Neural cell (in vitro differentiated cells): ENCODE measurements around the gene POLR2L. TPM values are rescaled to one million over a fixed set of nuclear protein-coding genes. Genes with fewer than 3 reads are reported as not detected.

Experiments
- H2AFZ ChIP-seq: fragments of 200-600, 300-800 bp; sonication (generic), shearing (Covaris generic); 2 replicates; pipeline ENCODE4 v1.6.0; 2014; ENCODE audit warnings: low read depth, mild to moderate bottlenecking, antibody characterized with exemption, low read length, moderate library complexity
- H3F3A ChIP-seq: fragments of 200-600 bp; shearing (Covaris generic); 2 replicates; pipeline ENCODE4 v1.6.1; 2016; ENCODE audit warnings: mild to moderate bottlenecking, moderate library complexity, mixed read lengths, antibody characterized with exemption, low read length; ENCODE audit not compliant: insufficient read depth, poor library complexity, severe bottlenecking
- H3K27ac ChIP-seq: fragments of 200-600, 300-800 bp; sonication (generic), shearing (Covaris generic); 2 replicates; pipeline ENCODE4 v1.5.1; 2014; ENCODE audit warnings: mild to moderate bottlenecking, low read length, moderate library complexity
- H3K27me3 ChIP-seq: fragments of 300-800, 200-600 bp; sonication (generic), shearing (Covaris generic); 2 replicates; pipeline ENCODE4 v1.6.0; 2014; ENCODE audit warnings: mild to moderate bottlenecking, low read depth, low read length, moderate library complexity; ENCODE audit not compliant: insufficient read depth
- H3K36me3 ChIP-seq: fragments of 300-800, 200-600 bp; sonication (generic), shearing (Covaris generic); 2 replicates; pipeline ENCODE4 v1.5.1; 2014; ENCODE audit warnings: mild to moderate bottlenecking, antibody characterized with exemption, low read length, moderate library complexity; ENCODE audit not compliant: insufficient read depth
- H3K4me2 ChIP-seq: fragments of 300-800, 200-600 bp; sonication (generic), shearing (Covaris generic); 2 replicates; pipeline ENCODE4 v1.6.0; 2014; ENCODE audit warnings: mild to moderate bottlenecking, low read length
- H3K4me3 ChIP-seq: fragments of 300-800, 200-600 bp; sonication (generic), shearing (Covaris generic); 2 replicates; pipeline ENCODE4 v1.5.1; 2014; ENCODE audit warnings: mild to moderate bottlenecking, low read length, moderate library complexity
- H3K79me2 ChIP-seq: fragments of 200-600 bp; shearing (Covaris generic); replicated peaks from 2 replicates; pipeline ENCODE4 v1.6.0; 2014; ENCODE audit warnings: mild to moderate bottlenecking, low read length, moderate library complexity; ENCODE audit not compliant: insufficient read depth
- H3K9ac ChIP-seq: fragments of 300-800, 200-600 bp; sonication (generic), shearing (Covaris generic); 2 replicates; pipeline ENCODE4 v1.6.1; 2016; ENCODE audit warnings: mild to moderate bottlenecking, low read length, mixed read lengths
- H3K9me2 ChIP-seq: fragments of 200-600 bp; shearing (Covaris generic); 2 replicates; pipeline ENCODE4 v1.6.1; 2016; ENCODE audit warnings: mild to moderate bottlenecking, low read length, mixed read lengths; ENCODE audit not compliant: insufficient read depth
- H3K9me3 ChIP-seq: fragments of 200-600, 300-800 bp; sonication (generic), shearing (Covaris generic); 2 replicates; pipeline ENCODE4 v1.6.1; 2016; ENCODE audit warnings: mild to moderate bottlenecking, mixed run types, low read length, moderate library complexity, mixed read lengths
- H4K20me1 ChIP-seq: fragments of 200-600 bp; shearing (Covaris generic); 2 replicates; pipeline ENCODE4 v1.6.1; 2016; ENCODE audit warnings: mild to moderate bottlenecking, mixed run types; ENCODE audit not compliant: insufficient read depth
- EP300 ChIP-seq: fragments of 450-650 bp; conservative IDR thresholded peaks from 2 replicates; pipeline ENCODE4 v1.6.1; 2014; ENCODE audit warnings: antibody characterized with exemption, mild to moderate bottlenecking, moderate library complexity; ENCODE audit not compliant: poor library complexity, severe bottlenecking
- EZH2 ChIP-seq: fragments of 200-600, 300-800 bp; shearing (Covaris generic), sonication (generic); IDR thresholded peaks from 2 replicates; pipeline ENCODE4 v1.6.1; 2014; ENCODE audit warnings: antibody characterized with exemption, low read length, borderline replicate concordance, mild to moderate bottlenecking; ENCODE audit not compliant: insufficient read depth, poor library complexity, severe bottlenecking
- MXI1 ChIP-seq: fragments of 450-650 bp; conservative IDR thresholded peaks from 2 replicates; pipeline ENCODE4 v1.6.1; 2014; ENCODE audit warnings: antibody characterized with exemption, mild to moderate bottlenecking; ENCODE audit not compliant: poor library complexity, severe bottlenecking
- POLR2AphosphoS5 ChIP-seq: IDR thresholded peaks from 2 replicates; pipeline ENCODE4 v1.6.1; 2012
- RAD21 ChIP-seq: fragments of 450-650 bp; conservative IDR thresholded peaks from 2 replicates; pipeline ENCODE4 v1.6.1; 2014; ENCODE audit warnings: antibody characterized with exemption, mild to moderate bottlenecking, moderate library complexity
- SMC3 ChIP-seq: fragments of 450-650 bp; conservative IDR thresholded peaks from 2 replicates; pipeline ENCODE4 v1.6.1; 2014; ENCODE audit warnings: antibody characterized with exemption, mild to moderate bottlenecking, moderate library complexity; ENCODE audit not compliant: poor library complexity
- TAF1 ChIP-seq: IDR thresholded peaks from 2 replicates; pipeline ENCODE4 v1.6.1; 2012; ENCODE audit warnings: low read depth
- polyA plus RNA-seq: library from polyadenylated mRNA; depleted of rRNA; stranded (reverse); fragments of >200 nt; gene quantifications from 2 replicates; pipeline ENCODE4 v1.2.3, GENCODE V29; 2014
- TF ChIP-seq, protein P1 (sequence below): IDR thresholded peaks from 2 replicates; pipeline ENCODE4 v1.6.1; 2012; ENCODE audit warnings: borderline replicate concordance
- TF ChIP-seq, protein P2 (sequence below): fragments of 450-650 bp; IDR thresholded peaks from 2 replicates; pipeline ENCODE4 v1.5.1; 2014; ENCODE audit warnings: antibody characterized with exemption, mild to moderate bottlenecking, moderate library complexity; ENCODE audit not compliant: poor library complexity, severe bottlenecking

POLR2L gene
- polyA plus RNA-seq, 1 donor from 2014 or later: 62.3 TPM

DNA sequence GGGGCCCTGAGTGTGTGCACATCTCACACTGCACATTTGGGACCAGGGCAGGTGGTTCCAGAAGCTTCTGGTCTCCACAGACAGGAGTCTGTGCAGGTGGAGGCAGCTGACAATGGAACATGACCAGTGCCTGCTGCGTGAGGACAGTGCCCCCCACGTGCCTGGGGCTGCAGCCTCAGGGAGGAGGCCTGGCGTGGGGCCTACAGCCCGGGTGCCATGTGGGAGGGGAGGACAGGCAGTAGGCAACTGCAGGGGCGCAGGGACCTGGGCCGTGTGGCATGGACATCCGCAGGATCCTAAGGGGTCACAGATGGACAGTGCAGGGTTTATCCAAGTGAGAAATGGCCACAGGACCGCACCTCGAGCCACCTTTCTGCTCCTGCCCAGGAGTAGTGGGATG is 29.1 kb upstream of the POLR2L start:
- Histone ChIP-seq H3K27me3 (no peaks in the 10 kb centered on the region), H3K9me3 (no peaks in the 10 kb centered on the region), H3K4me3 (no peak overlapping the region), H4K20me1 (no peaks in the 10 kb centered on the region), H3K9ac (no peak overlapping the region), H2AFZ (no peak overlapping the region), H3K27ac (no peak overlapping the region), H3K4me2 (no peak overlapping the region), H3K79me2 (no peaks in the 10 kb centered on the region), H3F3A (no peaks in the 10 kb centered on the region), H3K36me3 (no peaks in the 10 kb centered on the region), H3K9me2 (no peaks in the 10 kb centered on the region)
- no peak for TF ChIP-seq EP300
- TF ChIP-seq, protein P1, sequence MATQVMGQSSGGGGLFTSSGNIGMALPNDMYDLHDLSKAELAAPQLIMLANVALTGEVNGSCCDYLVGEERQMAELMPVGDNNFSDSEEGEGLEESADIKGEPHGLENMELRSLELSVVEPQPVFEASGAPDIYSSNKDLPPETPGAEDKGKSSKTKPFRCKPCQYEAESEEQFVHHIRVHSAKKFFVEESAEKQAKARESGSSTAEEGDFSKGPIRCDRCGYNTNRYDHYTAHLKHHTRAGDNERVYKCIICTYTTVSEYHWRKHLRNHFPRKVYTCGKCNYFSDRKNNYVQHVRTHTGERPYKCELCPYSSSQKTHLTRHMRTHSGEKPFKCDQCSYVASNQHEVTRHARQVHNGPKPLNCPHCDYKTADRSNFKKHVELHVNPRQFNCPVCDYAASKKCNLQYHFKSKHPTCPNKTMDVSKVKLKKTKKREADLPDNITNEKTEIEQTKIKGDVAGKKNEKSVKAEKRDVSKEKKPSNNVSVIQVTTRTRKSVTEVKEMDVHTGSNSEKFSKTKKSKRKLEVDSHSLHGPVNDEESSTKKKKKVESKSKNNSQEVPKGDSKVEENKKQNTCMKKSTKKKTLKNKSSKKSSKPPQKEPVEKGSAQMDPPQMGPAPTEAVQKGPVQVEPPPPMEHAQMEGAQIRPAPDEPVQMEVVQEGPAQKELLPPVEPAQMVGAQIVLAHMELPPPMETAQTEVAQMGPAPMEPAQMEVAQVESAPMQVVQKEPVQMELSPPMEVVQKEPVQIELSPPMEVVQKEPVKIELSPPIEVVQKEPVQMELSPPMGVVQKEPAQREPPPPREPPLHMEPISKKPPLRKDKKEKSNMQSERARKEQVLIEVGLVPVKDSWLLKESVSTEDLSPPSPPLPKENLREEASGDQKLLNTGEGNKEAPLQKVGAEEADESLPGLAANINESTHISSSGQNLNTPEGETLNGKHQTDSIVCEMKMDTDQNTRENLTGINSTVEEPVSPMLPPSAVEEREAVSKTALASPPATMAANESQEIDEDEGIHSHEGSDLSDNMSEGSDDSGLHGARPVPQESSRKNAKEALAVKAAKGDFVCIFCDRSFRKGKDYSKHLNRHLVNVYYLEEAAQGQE: no peak
- TF ChIP-seq, protein P2, sequence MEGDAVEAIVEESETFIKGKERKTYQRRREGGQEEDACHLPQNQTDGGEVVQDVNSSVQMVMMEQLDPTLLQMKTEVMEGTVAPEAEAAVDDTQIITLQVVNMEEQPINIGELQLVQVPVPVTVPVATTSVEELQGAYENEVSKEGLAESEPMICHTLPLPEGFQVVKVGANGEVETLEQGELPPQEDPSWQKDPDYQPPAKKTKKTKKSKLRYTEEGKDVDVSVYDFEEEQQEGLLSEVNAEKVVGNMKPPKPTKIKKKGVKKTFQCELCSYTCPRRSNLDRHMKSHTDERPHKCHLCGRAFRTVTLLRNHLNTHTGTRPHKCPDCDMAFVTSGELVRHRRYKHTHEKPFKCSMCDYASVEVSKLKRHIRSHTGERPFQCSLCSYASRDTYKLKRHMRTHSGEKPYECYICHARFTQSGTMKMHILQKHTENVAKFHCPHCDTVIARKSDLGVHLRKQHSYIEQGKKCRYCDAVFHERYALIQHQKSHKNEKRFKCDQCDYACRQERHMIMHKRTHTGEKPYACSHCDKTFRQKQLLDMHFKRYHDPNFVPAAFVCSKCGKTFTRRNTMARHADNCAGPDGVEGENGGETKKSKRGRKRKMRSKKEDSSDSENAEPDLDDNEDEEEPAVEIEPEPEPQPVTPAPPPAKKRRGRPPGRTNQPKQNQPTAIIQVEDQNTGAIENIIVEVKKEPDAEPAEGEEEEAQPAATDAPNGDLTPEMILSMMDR: no peak
- no peak for TF ChIP-seq MXI1
- TF ChIP-seq TAF1: no peak
- TF ChIP-seq RAD21: no peak
- no peak for TF ChIP-seq EZH2
- no peak for TF ChIP-seq SMC3
- TF ChIP-seq POLR2AphosphoS5: no peak

DNA sequence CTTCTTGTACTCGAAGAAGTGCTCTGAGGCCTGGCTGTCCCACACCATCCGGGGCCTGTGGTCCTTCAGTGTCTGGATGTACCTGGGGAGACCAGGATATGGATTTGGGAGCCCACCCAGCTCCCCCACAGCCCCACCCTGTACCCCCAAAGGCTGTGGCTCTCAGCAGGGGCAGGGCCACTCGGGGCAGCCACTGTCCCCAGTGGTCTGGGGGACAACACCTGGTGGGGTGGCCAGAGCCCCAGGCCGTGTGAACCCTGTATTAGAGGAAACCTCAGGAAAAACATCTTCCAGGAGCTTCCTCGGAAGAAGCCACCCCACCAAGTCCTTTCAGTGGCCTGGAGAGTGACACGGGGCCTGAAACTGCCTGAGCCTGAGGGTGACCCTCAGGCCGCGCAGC is 28.1 kb upstream of the POLR2L start:
- no peak overlapping the region for H3K9ac ChIP-seq
- no peaks in the 10 kb centered on the region for H3K9me3 ChIP-seq
- H3K79me2 ChIP-seq: no peaks in the 10 kb centered on the region
- H3K36me3 ChIP-seq: no peaks in the 10 kb centered on the region
- no peaks in the 10 kb centered on the region for H3K9me2 ChIP-seq
- no peak overlapping the region for H3K27ac ChIP-seq
- H3K27me3 ChIP-seq: no peaks in the 10 kb centered on the region
- H3K4me2 ChIP-seq: no peak overlapping the region
- H3K4me3 ChIP-seq: no peak overlapping the region
- H3F3A ChIP-seq: no peaks in the 10 kb centered on the region
- no peaks in the 10 kb centered on the region for H4K20me1 ChIP-seq
- TF ChIP-seq, protein P2: no peak
- TF ChIP-seq EP300 (no peak), SMC3 (no peak), MXI1 (no peak), POLR2AphosphoS5 (no peak), TAF1 (no peak), RAD21 (no peak), EZH2 (no peak)
- TF ChIP-seq, protein P1: no peak
- H2AFZ ChIP-seq: no peak overlapping the region
